GM23338 (cell line): Measurements from ENCODE around the gene TMEM37.

Experiments used
- CREB1 ChIP-seq: fragments of 250-450 bp; sonication (Bioruptor Pico); IDR thresholded peaks from 2 replicates; pipeline ENCODE4 v1.5.0; 2020; ENCODE audit warnings: low read depth, mild to moderate bottlenecking, moderate library complexity
- EZH2 ChIP-seq: fragments of 200-600 bp; sonication (generic); IDR thresholded peaks from one replicate; pipeline ENCODE4 v1.8.0; 2017; ENCODE audit warnings: antibody characterized with exemption, mild to moderate bottlenecking, low read depth; ENCODE audit not compliant: unreplicated experiment
- EZH2phosphoT487 ChIP-seq: fragments of 200-600 bp; sonication (generic); IDR thresholded peaks from one replicate; pipeline ENCODE4 v1.8.1; 2018; ENCODE audit warnings: antibody characterized with exemption; ENCODE audit not compliant: unreplicated experiment
- JUNB ChIP-seq: IDR thresholded peaks from one replicate; pipeline ENCODE4 v1.6.1; 2016; ENCODE audit warnings: antibody characterized with exemption; ENCODE audit not compliant: unreplicated experiment
- NANOG ChIP-seq: IDR thresholded peaks from 2 replicates; pipeline ENCODE4 v1.6.1; 2016; ENCODE audit warnings: antibody characterized with exemption, borderline replicate concordance
- POLR2AphosphoS5 ChIP-seq: IDR thresholded peaks from 2 replicates; pipeline ENCODE4 v1.6.1; 2016; ENCODE audit warnings: antibody characterized with exemption, low read depth
- STAT1 ChIP-seq: IDR thresholded peaks from one replicate; pipeline ENCODE4 v1.6.1; 2016; ENCODE audit warnings: antibody characterized with exemption; ENCODE audit not compliant: unreplicated experiment
- ZNF114 ChIP-seq: fragments of 250-450 bp; sonication (Bioruptor Pico); IDR thresholded peaks from 2 replicates; pipeline ENCODE4 v1.5.0; 2020; ENCODE audit warnings: mild to moderate bottlenecking, moderate library complexity
- ZNF331 ChIP-seq: fragments of 250-450 bp; sonication (Bioruptor Pico); IDR thresholded peaks from 2 replicates; pipeline ENCODE4 v1.5.0; 2020; ENCODE audit warnings: low read depth, mild to moderate bottlenecking, moderate library complexity
- TF ChIP-seq, protein P1 (sequence below), 2 experiments: fragments of 200-600 bp in 1 of 2; sonication (generic) in 1 of 2; conservative IDR thresholded peaks; 2 replicates each; pipeline versions ENCODE4 v1.5.1 to v1.6.1; 2016 to 2017; ENCODE audit warnings: antibody characterized with exemption in 2 of 2, low read depth in 2 of 2, mild to moderate bottlenecking in 2 of 2, moderate library complexity in 1 of 2
- TF ChIP-seq, protein P2 (sequence below): IDR thresholded peaks from one replicate; pipeline ENCODE4 v1.6.1; 2018; ENCODE audit warnings: antibody characterized with exemption; ENCODE audit not compliant: unreplicated experiment
- TF ChIP-seq, protein P3 (sequence below): IDR thresholded peaks from 2 replicates; pipeline ENCODE4 v1.6.1; 2016; ENCODE audit warnings: antibody characterized with exemption
- TF ChIP-seq, protein P4 (sequence below): fragments of 250-450 bp; sonication (Bioruptor Pico); IDR thresholded peaks from 2 replicates; pipeline ENCODE4 v1.5.0; 2020; ENCODE audit warnings: mild to moderate bottlenecking, moderate library complexity

DNA sequence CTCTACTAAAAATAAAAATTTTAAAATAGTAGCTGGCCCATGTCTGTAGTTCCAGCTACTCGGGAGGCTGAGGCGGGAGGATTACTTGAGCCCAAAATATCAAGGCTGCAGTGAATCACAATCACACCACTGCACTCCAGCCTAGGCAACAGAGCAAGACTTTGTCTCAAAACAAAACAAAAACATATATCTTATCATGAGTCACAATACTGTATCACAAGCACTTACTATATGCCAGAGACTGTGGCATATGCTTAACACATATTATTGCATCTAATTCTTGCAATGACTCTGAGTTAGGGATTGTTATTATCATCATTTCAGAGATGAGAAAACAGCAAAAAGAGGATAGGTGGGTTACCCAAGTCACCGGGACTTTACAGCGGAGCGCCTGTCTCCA is 29.5 kb upstream of the TMEM37 start:
- TF ChIP-seq POLR2AphosphoS5, result no peak
- TF ChIP-seq, protein P1, sequence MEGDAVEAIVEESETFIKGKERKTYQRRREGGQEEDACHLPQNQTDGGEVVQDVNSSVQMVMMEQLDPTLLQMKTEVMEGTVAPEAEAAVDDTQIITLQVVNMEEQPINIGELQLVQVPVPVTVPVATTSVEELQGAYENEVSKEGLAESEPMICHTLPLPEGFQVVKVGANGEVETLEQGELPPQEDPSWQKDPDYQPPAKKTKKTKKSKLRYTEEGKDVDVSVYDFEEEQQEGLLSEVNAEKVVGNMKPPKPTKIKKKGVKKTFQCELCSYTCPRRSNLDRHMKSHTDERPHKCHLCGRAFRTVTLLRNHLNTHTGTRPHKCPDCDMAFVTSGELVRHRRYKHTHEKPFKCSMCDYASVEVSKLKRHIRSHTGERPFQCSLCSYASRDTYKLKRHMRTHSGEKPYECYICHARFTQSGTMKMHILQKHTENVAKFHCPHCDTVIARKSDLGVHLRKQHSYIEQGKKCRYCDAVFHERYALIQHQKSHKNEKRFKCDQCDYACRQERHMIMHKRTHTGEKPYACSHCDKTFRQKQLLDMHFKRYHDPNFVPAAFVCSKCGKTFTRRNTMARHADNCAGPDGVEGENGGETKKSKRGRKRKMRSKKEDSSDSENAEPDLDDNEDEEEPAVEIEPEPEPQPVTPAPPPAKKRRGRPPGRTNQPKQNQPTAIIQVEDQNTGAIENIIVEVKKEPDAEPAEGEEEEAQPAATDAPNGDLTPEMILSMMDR (conservative IDR thresholded peaks at IDR 0.05; ENCODE audit: low read depth in 2 of 2), result no peak
- TF ChIP-seq JUNB, result no peak
- TF ChIP-seq CREB1 (CRISPR knock-in tag), result no peak
- TF ChIP-seq, protein P2, sequence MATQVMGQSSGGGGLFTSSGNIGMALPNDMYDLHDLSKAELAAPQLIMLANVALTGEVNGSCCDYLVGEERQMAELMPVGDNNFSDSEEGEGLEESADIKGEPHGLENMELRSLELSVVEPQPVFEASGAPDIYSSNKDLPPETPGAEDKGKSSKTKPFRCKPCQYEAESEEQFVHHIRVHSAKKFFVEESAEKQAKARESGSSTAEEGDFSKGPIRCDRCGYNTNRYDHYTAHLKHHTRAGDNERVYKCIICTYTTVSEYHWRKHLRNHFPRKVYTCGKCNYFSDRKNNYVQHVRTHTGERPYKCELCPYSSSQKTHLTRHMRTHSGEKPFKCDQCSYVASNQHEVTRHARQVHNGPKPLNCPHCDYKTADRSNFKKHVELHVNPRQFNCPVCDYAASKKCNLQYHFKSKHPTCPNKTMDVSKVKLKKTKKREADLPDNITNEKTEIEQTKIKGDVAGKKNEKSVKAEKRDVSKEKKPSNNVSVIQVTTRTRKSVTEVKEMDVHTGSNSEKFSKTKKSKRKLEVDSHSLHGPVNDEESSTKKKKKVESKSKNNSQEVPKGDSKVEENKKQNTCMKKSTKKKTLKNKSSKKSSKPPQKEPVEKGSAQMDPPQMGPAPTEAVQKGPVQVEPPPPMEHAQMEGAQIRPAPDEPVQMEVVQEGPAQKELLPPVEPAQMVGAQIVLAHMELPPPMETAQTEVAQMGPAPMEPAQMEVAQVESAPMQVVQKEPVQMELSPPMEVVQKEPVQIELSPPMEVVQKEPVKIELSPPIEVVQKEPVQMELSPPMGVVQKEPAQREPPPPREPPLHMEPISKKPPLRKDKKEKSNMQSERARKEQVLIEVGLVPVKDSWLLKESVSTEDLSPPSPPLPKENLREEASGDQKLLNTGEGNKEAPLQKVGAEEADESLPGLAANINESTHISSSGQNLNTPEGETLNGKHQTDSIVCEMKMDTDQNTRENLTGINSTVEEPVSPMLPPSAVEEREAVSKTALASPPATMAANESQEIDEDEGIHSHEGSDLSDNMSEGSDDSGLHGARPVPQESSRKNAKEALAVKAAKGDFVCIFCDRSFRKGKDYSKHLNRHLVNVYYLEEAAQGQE, result no peak
- no peak for TF ChIP-seq EZH2phosphoT487
- no peak for TF ChIP-seq EZH2
- TF ChIP-seq, protein P3, sequence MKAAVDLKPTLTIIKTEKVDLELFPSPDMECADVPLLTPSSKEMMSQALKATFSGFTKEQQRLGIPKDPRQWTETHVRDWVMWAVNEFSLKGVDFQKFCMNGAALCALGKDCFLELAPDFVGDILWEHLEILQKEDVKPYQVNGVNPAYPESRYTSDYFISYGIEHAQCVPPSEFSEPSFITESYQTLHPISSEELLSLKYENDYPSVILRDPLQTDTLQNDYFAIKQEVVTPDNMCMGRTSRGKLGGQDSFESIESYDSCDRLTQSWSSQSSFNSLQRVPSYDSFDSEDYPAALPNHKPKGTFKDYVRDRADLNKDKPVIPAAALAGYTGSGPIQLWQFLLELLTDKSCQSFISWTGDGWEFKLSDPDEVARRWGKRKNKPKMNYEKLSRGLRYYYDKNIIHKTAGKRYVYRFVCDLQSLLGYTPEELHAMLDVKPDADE, result no peak
- no peak for TF ChIP-seq NANOG
- no peak for TF ChIP-seq ZNF331 (CRISPR knock-in tag)
- TF ChIP-seq STAT1, result no peak
- TF ChIP-seq ZNF114 (CRISPR knock-in tag), result no peak
- TF ChIP-seq, protein P4, sequence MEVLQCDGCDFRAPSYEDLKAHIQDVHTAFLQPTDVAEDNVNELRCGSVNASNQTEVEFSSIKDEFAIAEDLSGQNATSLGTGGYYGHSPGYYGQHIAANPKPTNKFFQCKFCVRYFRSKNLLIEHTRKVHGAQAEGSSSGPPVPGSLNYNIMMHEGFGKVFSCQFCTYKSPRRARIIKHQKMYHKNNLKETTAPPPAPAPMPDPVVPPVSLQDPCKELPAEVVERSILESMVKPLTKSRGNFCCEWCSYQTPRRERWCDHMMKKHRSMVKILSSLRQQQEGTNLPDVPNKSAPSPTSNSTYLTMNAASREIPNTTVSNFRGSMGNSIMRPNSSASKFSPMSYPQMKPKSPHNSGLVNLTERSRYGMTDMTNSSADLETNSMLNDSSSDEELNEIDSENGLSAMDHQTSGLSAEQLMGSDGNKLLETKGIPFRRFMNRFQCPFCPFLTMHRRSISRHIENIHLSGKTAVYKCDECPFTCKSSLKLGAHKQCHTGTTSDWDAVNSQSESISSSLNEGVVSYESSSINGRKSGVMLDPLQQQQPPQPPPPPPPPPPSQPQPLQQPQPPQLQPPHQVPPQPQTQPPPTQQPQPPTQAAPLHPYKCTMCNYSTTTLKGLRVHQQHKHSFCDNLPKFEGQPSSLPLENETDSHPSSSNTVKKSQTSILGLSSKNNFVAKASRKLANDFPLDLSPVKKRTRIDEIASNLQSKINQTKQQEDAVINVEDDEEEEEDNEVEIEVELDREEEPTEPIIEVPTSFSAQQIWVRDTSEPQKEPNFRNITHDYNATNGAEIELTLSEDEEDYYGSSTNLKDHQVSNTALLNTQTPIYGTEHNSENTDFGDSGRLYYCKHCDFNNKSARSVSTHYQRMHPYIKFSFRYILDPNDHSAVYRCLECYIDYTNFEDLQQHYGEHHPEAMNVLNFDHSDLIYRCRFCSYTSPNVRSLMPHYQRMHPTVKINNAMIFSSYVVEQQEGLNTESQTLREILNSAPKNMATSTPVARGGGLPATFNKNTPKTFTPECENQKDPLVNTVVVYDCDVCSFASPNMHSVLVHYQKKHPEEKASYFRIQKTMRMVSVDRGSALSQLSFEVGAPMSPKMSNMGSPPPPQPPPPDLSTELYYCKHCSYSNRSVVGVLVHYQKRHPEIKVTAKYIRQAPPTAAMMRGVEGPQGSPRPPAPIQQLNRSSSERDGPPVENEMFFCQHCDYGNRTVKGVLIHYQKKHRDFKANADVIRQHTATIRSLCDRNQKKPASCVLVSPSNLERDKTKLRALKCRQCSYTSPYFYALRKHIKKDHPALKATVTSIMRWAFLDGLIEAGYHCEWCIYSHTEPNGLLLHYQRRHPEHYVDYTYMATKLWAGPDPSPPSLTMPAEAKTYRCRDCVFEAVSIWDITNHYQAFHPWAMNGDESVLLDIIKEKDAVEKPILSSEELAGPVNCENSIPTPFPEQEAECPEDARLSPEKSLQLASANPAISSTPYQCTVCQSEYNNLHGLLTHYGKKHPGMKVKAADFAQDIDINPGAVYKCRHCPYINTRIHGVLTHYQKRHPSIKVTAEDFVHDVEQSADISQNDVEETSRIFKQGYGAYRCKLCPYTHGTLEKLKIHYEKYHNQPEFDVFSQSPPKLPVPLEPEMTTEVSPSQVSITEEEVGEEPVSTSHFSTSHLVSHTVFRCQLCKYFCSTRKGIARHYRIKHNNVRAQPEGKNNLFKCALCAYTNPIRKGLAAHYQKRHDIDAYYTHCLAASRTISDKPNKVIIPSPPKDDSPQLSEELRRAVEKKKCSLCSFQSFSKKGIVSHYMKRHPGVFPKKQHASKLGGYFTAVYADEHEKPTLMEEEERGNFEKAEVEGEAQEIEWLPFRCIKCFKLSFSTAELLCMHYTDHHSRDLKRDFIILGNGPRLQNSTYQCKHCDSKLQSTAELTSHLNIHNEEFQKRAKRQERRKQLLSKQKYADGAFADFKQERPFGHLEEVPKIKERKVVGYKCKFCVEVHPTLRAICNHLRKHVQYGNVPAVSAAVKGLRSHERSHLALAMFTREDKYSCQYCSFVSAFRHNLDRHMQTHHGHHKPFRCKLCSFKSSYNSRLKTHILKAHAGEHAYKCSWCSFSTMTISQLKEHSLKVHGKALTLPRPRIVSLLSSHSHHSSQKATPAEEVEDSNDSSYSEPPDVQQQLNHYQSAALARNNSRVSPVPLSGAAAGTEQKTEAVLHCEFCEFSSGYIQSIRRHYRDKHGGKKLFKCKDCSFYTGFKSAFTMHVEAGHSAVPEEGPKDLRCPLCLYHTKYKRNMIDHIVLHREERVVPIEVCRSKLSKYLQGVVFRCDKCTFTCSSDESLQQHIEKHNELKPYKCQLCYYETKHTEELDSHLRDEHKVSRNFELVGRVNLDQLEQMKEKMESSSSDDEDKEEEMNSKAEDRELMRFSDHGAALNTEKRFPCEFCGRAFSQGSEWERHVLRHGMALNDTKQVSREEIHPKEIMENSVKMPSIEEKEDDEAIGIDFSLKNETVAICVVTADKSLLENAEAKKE (CRISPR knock-in tag), result no peak
